ENCODE results near the gene CCNF. TPM values are rescaled to one million over a fixed set of nuclear protein-coding genes. Genes with fewer than 3 reads are reported as not detected.

CCNF gene
- total RNA-seq, 2 donors from 2014 or later = 50.8 to 58.9 TPM

GRCh38 chr16:2425008-2425518, 4.2 kb upstream of the CCNF start:
- Histone ChIP-seq H3K27me3 (ENCODE audit: control insufficient read depth, insufficient read depth, low read length, poor library complexity, severe bottlenecking) (no peaks in the 10 kb centered on the region), H3K4me3 (ENCODE audit: low read length) (no peak overlapping the region), H3K4me1 (ENCODE audit: control insufficient read depth, insufficient read depth, low read length) (no peaks in the 10 kb centered on the region), H3K27ac (ENCODE audit: low read depth, low read length) (no peak overlapping the region), H3K36me3 (ENCODE audit: control insufficient read depth, insufficient read depth, low read length) (no peaks in the 10 kb centered on the region), H3K9ac (ENCODE audit: extremely low read depth, low read length, poor library complexity, severe bottlenecking) (no peak overlapping the region), H3K9me3 (ENCODE audit: control insufficient read depth, low read length) (no peaks in the 10 kb centered on the region)
- Mint-ChIP-seq H3K36me3 (ENCODE audit: low read depth) (no peaks in the 10 kb centered on the region), H3K27ac (no peak overlapping the region), H3K4me1 (peaks cover 7% of the 10 kb centered on the region), H3K4me3 (no peak overlapping the region), H3K9me3 (no peaks in the 10 kb centered on the region), H3K27me3 (ENCODE audit: insufficient read depth) (peaks cover 11% of the 10 kb centered on the region)
- 80 to 97% methylated on average over 6 to 9 of the region's 9 CpGs for WGBS, 2 experiments (ENCODE audit: insufficient coverage in 1 of 2, insufficient read length in 1 of 2)
- TF ChIP-seq, protein P1, sequence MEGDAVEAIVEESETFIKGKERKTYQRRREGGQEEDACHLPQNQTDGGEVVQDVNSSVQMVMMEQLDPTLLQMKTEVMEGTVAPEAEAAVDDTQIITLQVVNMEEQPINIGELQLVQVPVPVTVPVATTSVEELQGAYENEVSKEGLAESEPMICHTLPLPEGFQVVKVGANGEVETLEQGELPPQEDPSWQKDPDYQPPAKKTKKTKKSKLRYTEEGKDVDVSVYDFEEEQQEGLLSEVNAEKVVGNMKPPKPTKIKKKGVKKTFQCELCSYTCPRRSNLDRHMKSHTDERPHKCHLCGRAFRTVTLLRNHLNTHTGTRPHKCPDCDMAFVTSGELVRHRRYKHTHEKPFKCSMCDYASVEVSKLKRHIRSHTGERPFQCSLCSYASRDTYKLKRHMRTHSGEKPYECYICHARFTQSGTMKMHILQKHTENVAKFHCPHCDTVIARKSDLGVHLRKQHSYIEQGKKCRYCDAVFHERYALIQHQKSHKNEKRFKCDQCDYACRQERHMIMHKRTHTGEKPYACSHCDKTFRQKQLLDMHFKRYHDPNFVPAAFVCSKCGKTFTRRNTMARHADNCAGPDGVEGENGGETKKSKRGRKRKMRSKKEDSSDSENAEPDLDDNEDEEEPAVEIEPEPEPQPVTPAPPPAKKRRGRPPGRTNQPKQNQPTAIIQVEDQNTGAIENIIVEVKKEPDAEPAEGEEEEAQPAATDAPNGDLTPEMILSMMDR (conservative IDR thresholded peaks at IDR 0.05) = no peak
- no peak for DNase-seq

DNA sequence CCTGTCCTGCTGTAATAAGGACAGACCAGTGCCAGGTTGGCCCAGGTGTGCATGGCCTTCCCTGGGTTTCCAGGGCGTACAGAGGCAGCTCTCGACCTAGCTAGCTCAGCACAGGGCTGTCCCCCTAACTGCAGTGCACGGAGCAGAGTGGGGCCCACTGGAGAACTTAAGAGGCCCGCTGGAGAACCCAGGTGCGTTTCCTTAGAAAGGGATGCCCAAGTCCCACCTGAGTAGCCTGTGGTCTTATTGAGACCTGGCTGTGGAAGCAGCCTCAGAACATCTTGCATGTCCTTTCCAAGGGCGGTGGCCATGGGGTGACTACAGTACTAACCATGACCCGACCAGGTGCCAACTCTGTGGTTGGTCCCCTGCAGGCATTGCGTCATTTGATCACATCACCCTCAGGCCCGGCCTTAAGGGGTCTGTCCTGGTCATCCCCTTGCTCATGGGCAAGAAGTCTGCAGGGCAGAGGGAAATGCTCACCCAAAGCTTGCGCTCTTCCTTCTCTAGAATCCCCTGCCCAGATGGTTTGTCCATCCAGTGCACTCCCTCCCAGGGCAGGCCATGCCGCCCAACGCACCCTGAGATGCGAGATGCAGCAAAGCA, 3.3 kb upstream of the CCNF start:
- peaks cover 7% of the 10 kb centered on the region for H3K27me3 Mint-ChIP-seq (ENCODE audit: insufficient read depth)
- peaks cover 3% of the 10 kb centered on the region for H3K36me3 Mint-ChIP-seq (ENCODE audit: low read depth)
- WGBS, 2 experiments (ENCODE audit: insufficient coverage in 1 of 2, insufficient read length in 1 of 2) = 93 to 95% methylated on average over 9 to 13 of the region's 13 CpGs
- H3K27ac Mint-ChIP-seq = no peak overlapping the region
- no peak overlapping the region for H3K27ac ChIP-seq (ENCODE audit: low read depth, low read length)
- H3K4me3 Mint-ChIP-seq = no peak overlapping the region
- peaks cover 6% of the 10 kb centered on the region for H3K4me1 ChIP-seq (ENCODE audit: control insufficient read depth, insufficient read depth, low read length)
- H3K27me3 ChIP-seq (ENCODE audit: control insufficient read depth, insufficient read depth, low read length, poor library complexity, severe bottlenecking) = no peaks in the 10 kb centered on the region
- TF ChIP-seq, protein P1 (conservative IDR thresholded peaks at IDR 0.05) = no peak
- no peak overlapping the region for H3K4me3 ChIP-seq (ENCODE audit: low read length)
- no peak for DNase-seq
- peaks cover 16% of the 10 kb centered on the region for H3K4me1 Mint-ChIP-seq
- no peak overlapping the region for H3K9ac ChIP-seq (ENCODE audit: extremely low read depth, low read length, poor library complexity, severe bottlenecking)
- peaks cover 4% of the 10 kb centered on the region for H3K36me3 ChIP-seq (ENCODE audit: control insufficient read depth, insufficient read depth, low read length)
- no peaks in the 10 kb centered on the region for H3K9me3 ChIP-seq (ENCODE audit: control insufficient read depth, low read length)
- H3K9me3 Mint-ChIP-seq = no peaks in the 10 kb centered on the region

GRCh38 chr16:2426941-2427361, 2.3 kb upstream of the CCNF start:
- TF ChIP-seq, protein P1 (conservative IDR thresholded peaks at IDR 0.05) = no peak
- peaks cover 5% of the 10 kb centered on the region for H3K27me3 Mint-ChIP-seq (ENCODE audit: insufficient read depth)
- H3K27ac Mint-ChIP-seq = no peak overlapping the region
- peaks cover 3% of the 10 kb centered on the region for H3K36me3 Mint-ChIP-seq (ENCODE audit: low read depth)
- no peak overlapping the region for H3K4me3 Mint-ChIP-seq
- Histone ChIP-seq H3K9me3 (ENCODE audit: control insufficient read depth, low read length) (no peaks in the 10 kb centered on the region), H3K4me3 (ENCODE audit: low read length) (no peak overlapping the region), H3K9ac (ENCODE audit: extremely low read depth, low read length, poor library complexity, severe bottlenecking) (no peak overlapping the region), H3K27ac (ENCODE audit: low read depth, low read length) (no peak overlapping the region), H3K36me3 (ENCODE audit: control insufficient read depth, insufficient read depth, low read length) (peaks cover 12% of the 10 kb centered on the region), H3K27me3 (ENCODE audit: control insufficient read depth, insufficient read depth, low read length, poor library complexity, severe bottlenecking) (no peaks in the 10 kb centered on the region), H3K4me1 (ENCODE audit: control insufficient read depth, insufficient read depth, low read length) (peaks cover 9% of the 10 kb centered on the region)
- H3K4me1 Mint-ChIP-seq = peaks cover 18% of the 10 kb centered on the region
- no peak for DNase-seq
- no peaks in the 10 kb centered on the region for H3K9me3 Mint-ChIP-seq
- WGBS, 2 experiments (ENCODE audit: insufficient coverage in 1 of 2, insufficient read length in 1 of 2) = 92 to 100% methylated on average over 2 to 6 of the region's 6 CpGs

Measured in endodermal cell (in vitro differentiated cells).